Measurements from ENCODE around the gene SLC52A3. TPM values are rescaled to one million over a fixed set of nuclear protein-coding genes. Genes with fewer than 3 reads are reported as not detected.

SLC52A3 gene
- total and polyA plus RNA-seq, 2 donors (not counting 3 experiments of a cell fraction or from before 2014, with no cell fraction given): not detected

DNA sequence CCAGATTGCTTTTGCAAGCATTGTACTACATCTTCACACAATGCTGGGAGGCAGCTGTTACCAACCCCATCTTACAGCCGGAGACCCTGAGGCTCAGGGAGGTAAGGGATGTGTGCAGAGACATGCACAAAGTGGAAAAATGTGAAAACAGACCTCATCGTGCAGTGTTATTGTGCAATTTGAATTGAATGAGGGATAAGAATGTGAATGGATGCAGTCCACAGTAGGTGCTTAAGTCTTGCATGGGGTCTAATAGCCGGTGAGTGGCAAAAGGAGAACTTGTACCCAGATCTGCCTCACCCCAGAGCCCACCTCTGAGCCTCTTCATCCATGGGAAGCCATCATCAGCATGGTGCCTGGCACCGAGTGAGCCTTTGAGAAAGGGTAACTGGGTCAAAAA, 42.1 kb downstream of the SLC52A3 start:
- H3K4me2 ChIP-seq (ENCODE audit: insufficient read depth, low read length): no peak overlapping the region
- ChIA-PET POLR2A (no interaction called here), CTCF (interaction anchor here (0.8 to 2.6 kb wide), 4 partner anchors 9 to 81 kb away, joined by 3 to 11 read pairs (median 3); no protein-coding TSS in a partner anchor)
- H3K4me1 ChIP-seq (ENCODE audit: control insufficient read depth, extremely low read depth, insufficient read depth, low read length): no peaks in the 10 kb centered on the region
- no peak overlapping the region for H2AFZ ChIP-seq (ENCODE audit: low read depth, low read length)
- peaks cover 22 to 25% of the 10 kb centered on the region in 2 experiments for H3K27me3 ChIP-seq (ENCODE audit: control insufficient read depth in 2 of 2, insufficient read depth in 2 of 2, low read length in 2 of 2)
- no peaks in the 10 kb centered on the region for H3K36me3 ChIP-seq (ENCODE audit: control insufficient read depth in 2 of 2, extremely low read depth in 1 of 2, insufficient read depth in 2 of 2, low read length in 2 of 2)
- no peak for DNase-seq (ENCODE audit: low read depth, low spot score)
- dilution Hi-C loops (cut with MboI; ENCODE audit: extremely low pct_ligation_motif_present, low sequenced_read_pairs) (no loop called here), intact Hi-C loops (cut with micrococcal nuclease) (no loop called here)
- H4K20me1 ChIP-seq (replicated peaks; ENCODE audit: control insufficient read depth, extremely low read depth, insufficient read depth, low read length): no peaks in the 10 kb centered on the region
- no peaks in the 10 kb centered on the region for H3K9me3 ChIP-seq (replicated peaks; ENCODE audit: control insufficient read depth, insufficient read depth, low read length)
- no peak for TF ChIP-seq FOS (IDR thresholded peaks at IDR 0.05; ENCODE audit: borderline replicate concordance, insufficient read depth, low read length)
- TF ChIP-seq EZH2 (IDR thresholded peaks at IDR 0.05; ENCODE audit: borderline replicate concordance, low read depth, low read length, severe bottlenecking): no peak
- TF ChIP-seq, protein P1, sequence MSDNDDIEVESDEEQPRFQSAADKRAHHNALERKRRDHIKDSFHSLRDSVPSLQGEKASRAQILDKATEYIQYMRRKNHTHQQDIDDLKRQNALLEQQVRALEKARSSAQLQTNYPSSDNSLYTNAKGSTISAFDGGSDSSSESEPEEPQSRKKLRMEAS (IDR thresholded peaks at IDR 0.05; ENCODE audit: insufficient read depth, insufficient read length): no peak
- TF ChIP-seq POLR2A (IDR thresholded peaks at IDR 0.05; ENCODE audit: low read depth, low read length): no peak
- no peak for TF ChIP-seq MYC (IDR thresholded peaks at IDR 0.05; ENCODE audit: low read depth, low read length)
- no peak for TF ChIP-seq JUN (IDR thresholded peaks at IDR 0.05; ENCODE audit: borderline replicate concordance, insufficient read depth, insufficient read length, low read depth)
- no peak for TF ChIP-seq GATA2 (IDR thresholded peaks at IDR 0.05; ENCODE audit: insufficient read depth, insufficient read length, low read depth, low read length)
- H3K9ac ChIP-seq (replicated peaks; ENCODE audit: extremely low read depth, insufficient read depth, low read length): no peak overlapping the region
- H3K27ac ChIP-seq (ENCODE audit: insufficient read depth, low read depth, low read length): no peak overlapping the region
- no peaks in the 10 kb centered on the region for H3K79me2 ChIP-seq (ENCODE audit: control insufficient read depth, insufficient read depth, low read length)
- no peak for FAIRE-seq
- no peak overlapping the region for H3K4me3 ChIP-seq (replicated peaks in 1 of 3; ENCODE audit: insufficient read depth in 1 of 3, low read depth in 1 of 3, low read length in 3 of 3)
- BruUV-seq (replicated peaks): no TSS peak
- H3K9me1 ChIP-seq (replicated peaks; ENCODE audit: control insufficient read depth, extremely low read depth, insufficient read depth, low read length): no peaks in the 10 kb centered on the region

DNA sequence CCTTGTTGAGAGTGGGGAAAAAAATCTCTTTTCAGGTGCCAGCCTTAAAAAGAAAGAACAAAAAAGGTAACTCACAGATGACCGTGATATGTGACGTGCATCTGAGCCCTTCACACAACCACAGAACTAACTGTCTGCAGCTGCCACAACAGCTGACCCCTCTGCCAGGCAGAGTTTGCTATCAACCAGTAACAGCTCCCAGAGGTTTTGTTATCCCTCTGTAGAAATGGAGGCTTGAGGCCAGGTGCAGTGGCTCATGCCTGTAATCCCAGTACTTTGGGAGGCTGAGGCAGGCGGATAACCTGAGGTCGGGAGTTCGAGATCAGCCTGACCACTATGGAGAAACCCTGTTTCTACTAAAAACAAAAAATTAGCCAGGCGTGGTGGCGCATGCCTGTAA, 42.8 kb downstream of the SLC52A3 start:
- Histone ChIP-seq H3K4me1 (ENCODE audit: control insufficient read depth, extremely low read depth, insufficient read depth, low read length) (no peaks in the 10 kb centered on the region), H3K27ac (ENCODE audit: insufficient read depth, low read depth, low read length) (no peak overlapping the region), H3K36me3 (ENCODE audit: control insufficient read depth in 2 of 2, extremely low read depth in 1 of 2, insufficient read depth in 2 of 2, low read length in 2 of 2) (no peaks in the 10 kb centered on the region), H3K27me3 (ENCODE audit: control insufficient read depth in 2 of 2, insufficient read depth in 2 of 2, low read length in 2 of 2) (peaks cover 22 to 25% of the 10 kb centered on the region in 2 experiments), H2AFZ (ENCODE audit: low read depth, low read length) (no peak overlapping the region), H4K20me1 (replicated peaks; ENCODE audit: control insufficient read depth, extremely low read depth, insufficient read depth, low read length) (no peaks in the 10 kb centered on the region), H3K4me2 (ENCODE audit: insufficient read depth, low read length) (no peak overlapping the region), H3K9me3 (replicated peaks; ENCODE audit: control insufficient read depth, insufficient read depth, low read length) (no peaks in the 10 kb centered on the region), H3K4me3 (replicated peaks in 1 of 3; ENCODE audit: insufficient read depth in 1 of 3, low read depth in 1 of 3, low read length in 3 of 3) (no peak overlapping the region), H3K9ac (replicated peaks; ENCODE audit: extremely low read depth, insufficient read depth, low read length) (no peak overlapping the region), H3K79me2 (ENCODE audit: control insufficient read depth, insufficient read depth, low read length) (no peaks in the 10 kb centered on the region), H3K9me1 (replicated peaks; ENCODE audit: control insufficient read depth, extremely low read depth, insufficient read depth, low read length) (no peaks in the 10 kb centered on the region)
- ChIA-PET POLR2A (no interaction called here), CTCF (interaction anchor here (0.8 to 2.6 kb wide), 2 partner anchors 14 to 80 kb away, joined by 3 to 11 read pairs; no protein-coding TSS in a partner anchor)
- dilution Hi-C loops (cut with MboI; ENCODE audit: extremely low pct_ligation_motif_present, low sequenced_read_pairs): no loop called here
- FAIRE-seq: no peak
- TF ChIP-seq POLR2A (IDR thresholded peaks at IDR 0.05; ENCODE audit: low read depth, low read length) (no peak), FOS (IDR thresholded peaks at IDR 0.05; ENCODE audit: borderline replicate concordance, insufficient read depth, low read length) (no peak), MYC (IDR thresholded peaks at IDR 0.05; ENCODE audit: low read depth, low read length) (no peak), JUN (IDR thresholded peaks at IDR 0.05; ENCODE audit: borderline replicate concordance, insufficient read depth, insufficient read length, low read depth) (no peak), GATA2 (IDR thresholded peaks at IDR 0.05; ENCODE audit: insufficient read depth, insufficient read length, low read depth, low read length) (no peak), EZH2 (IDR thresholded peaks at IDR 0.05; ENCODE audit: borderline replicate concordance, low read depth, low read length, severe bottlenecking) (no peak), POLR2AphosphoS5 (IDR thresholded peaks at IDR 0.05; ENCODE audit: insufficient read depth, low read depth, low read length) (no peak)
- TF ChIP-seq, protein P1 (IDR thresholded peaks at IDR 0.05; ENCODE audit: insufficient read depth, insufficient read length): no peak
- TF ChIP-seq, protein P2, sequence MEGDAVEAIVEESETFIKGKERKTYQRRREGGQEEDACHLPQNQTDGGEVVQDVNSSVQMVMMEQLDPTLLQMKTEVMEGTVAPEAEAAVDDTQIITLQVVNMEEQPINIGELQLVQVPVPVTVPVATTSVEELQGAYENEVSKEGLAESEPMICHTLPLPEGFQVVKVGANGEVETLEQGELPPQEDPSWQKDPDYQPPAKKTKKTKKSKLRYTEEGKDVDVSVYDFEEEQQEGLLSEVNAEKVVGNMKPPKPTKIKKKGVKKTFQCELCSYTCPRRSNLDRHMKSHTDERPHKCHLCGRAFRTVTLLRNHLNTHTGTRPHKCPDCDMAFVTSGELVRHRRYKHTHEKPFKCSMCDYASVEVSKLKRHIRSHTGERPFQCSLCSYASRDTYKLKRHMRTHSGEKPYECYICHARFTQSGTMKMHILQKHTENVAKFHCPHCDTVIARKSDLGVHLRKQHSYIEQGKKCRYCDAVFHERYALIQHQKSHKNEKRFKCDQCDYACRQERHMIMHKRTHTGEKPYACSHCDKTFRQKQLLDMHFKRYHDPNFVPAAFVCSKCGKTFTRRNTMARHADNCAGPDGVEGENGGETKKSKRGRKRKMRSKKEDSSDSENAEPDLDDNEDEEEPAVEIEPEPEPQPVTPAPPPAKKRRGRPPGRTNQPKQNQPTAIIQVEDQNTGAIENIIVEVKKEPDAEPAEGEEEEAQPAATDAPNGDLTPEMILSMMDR (IDR thresholded peaks at IDR 0.05; ENCODE audit: extremely low read depth in 1 of 2, insufficient read depth in 1 of 2, low read depth in 1 of 2, low read length in 2 of 2): no peak
- intact Hi-C loops (cut with micrococcal nuclease): no loop called here
- DNase-seq (ENCODE audit: low read depth, low spot score): no peak
- BruUV-seq (replicated peaks): no TSS peak
